Activated naive CD8-positive, alpha-beta T cell (primary cell): Measurements from ENCODE around the gene PUSL1.
A peak's percentile ranks its signal among the peaks of the same experiment; 100 is the strongest.

ENCODE experiments used
- H3K27ac Mint-ChIP-seq: one replicate; pipeline ENCODE4 v1.8.0; 2021; ENCODE audit warnings: mixed read lengths
- H3K27me3 Mint-ChIP-seq: one replicate; pipeline ENCODE4 v1.8.0; 2021; ENCODE audit warnings: mixed read lengths
- H3K36me3 Mint-ChIP-seq: one replicate; pipeline ENCODE4 v1.8.0; 2021; ENCODE audit warnings: mixed read lengths
- H3K4me1 Mint-ChIP-seq: one replicate; pipeline ENCODE4 v1.8.0; 2021; ENCODE audit warnings: low read depth, mixed read lengths
- H3K4me3 Mint-ChIP-seq: one replicate; pipeline ENCODE4 v1.8.0; 2021; ENCODE audit warnings: mild to moderate bottlenecking, mixed read lengths
- H3K9me3 Mint-ChIP-seq: one replicate; pipeline ENCODE4 v1.8.0; 2021; ENCODE audit warnings: low read depth, mixed read lengths

PUSL1 gene

DNA sequence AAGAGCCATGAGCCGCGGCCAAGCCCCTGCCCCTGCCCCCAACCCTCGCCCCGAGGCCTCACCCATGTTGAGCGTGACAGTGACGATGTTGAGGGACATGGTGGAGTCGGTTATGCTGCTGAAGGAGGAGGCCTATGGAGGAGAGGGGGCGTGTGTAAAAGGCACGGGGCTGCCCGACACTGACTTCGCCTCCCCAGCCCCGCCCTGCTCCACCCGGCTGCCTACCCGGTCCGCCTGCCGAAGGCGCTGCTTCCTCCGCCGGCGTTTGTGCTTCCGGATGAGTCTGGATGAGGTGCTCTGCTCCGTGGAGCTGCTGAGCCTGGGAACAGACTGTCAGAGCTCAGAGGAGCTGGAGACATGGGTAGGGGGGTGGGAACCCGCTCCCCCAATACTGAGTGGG lies 31.8 kb downstream of the PUSL1 start:
- Mint-ChIP-seq H3K27me3 (no peaks in the 10 kb centered on the region), H3K36me3 (no peaks in the 10 kb centered on the region), H3K27ac (no peak overlapping the region), H3K9me3 (no peaks in the 10 kb centered on the region), H3K4me1 (peaks cover 2% of the 10 kb centered on the region), H3K4me3 (no peak overlapping the region)

DNA sequence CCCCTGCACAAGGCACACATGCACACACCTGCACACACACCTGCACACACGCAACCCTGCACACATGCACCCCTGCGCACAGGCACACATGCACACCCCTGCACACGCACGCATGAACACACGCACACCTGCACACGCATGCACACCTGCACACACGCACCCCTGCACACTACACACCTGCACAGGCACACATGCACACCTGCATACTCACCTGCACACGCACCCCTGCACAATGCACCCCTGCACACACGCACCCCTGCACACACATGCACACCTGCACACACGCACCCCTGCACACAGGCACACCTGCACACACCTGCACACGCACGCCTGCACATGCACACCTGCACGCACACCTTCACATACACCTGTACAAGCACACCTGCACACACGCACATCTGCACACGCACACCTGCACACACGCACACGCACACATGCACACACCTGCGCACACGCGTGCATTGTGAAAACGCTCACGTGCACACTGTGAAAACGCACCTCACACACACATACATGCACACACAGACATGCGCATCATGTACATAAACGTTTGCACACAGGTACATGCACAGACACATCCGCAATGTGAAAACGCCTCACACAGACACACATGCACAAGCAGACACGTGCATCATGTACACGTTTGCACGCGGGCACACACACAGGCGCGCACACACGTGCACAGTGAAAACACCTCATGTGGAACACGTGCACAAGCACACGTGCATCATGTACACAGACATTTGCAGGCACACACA lies 32.6 kb downstream of the PUSL1 start:
- no peaks in the 10 kb centered on the region for H3K27me3 Mint-ChIP-seq
- H3K9me3 Mint-ChIP-seq, result no peaks in the 10 kb centered on the region
- no peak overlapping the region for H3K4me3 Mint-ChIP-seq
- no peaks in the 10 kb centered on the region for H3K36me3 Mint-ChIP-seq
- no peak overlapping the region for H3K27ac Mint-ChIP-seq
- H3K4me1 Mint-ChIP-seq, result peaks cover 4% of the 10 kb centered on the region

DNA sequence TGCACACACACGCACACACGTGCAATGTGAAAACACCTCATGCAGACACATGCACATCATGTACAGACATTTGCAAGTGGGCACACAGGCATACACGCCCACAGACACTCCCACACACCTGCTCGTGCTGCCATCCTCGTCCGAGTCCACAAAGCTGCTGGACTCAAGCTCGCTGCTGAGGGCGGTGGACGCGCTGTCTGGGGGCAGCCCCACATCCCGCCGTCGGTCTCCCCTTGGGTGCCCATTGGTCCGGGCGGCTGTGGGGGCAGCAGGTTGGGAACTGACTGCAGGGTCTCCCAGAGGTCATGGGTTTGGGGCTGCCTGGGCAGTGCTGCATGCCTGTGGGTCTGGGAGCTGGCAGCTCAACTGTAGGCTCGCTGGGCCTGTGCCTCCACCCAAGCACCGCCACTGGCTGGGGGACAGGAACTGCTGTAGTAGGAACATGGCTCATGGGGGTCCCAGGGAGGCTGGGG lies 33.2 kb downstream of the PUSL1 start:
- Mint-ChIP-seq H3K27me3 (no peaks in the 10 kb centered on the region), H3K27ac (no peak overlapping the region), H3K4me3 (no peak overlapping the region), H3K9me3 (no peaks in the 10 kb centered on the region), H3K36me3 (no peaks in the 10 kb centered on the region), H3K4me1 (peaks cover 4% of the 10 kb centered on the region)

DNA sequence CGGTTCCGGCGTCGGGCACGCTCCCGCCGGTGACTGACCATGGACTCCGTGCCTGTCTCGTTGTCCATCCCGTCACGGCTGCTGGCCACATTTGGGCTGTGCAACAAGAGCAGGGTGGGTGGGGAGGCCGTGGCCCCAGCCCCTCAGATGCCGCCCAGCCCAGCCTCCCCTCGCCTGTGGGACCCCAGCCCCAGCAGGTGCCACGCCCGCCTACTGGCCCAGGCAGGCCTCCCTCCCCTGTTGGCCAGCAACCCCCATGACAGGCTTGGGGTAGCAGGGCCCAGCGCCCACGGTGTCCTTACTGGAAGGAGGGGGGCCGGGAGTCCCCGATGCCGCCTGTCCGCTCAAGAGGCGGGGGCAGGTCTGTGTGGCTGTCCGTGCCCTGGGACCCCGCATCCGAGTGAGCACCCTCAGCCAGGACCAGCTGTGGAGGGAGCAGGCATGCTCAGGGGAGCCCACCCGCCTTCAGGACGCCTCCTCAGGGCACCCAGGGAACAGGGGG lies 33.7 kb downstream of the PUSL1 start:
- H3K27me3 Mint-ChIP-seq, result no peaks in the 10 kb centered on the region
- no peaks in the 10 kb centered on the region for H3K9me3 Mint-ChIP-seq
- no peaks in the 10 kb centered on the region for H3K36me3 Mint-ChIP-seq
- H3K4me1 Mint-ChIP-seq, result peaks cover 8% of the 10 kb centered on the region
- H3K4me3 Mint-ChIP-seq, result no peak overlapping the region
- H3K27ac Mint-ChIP-seq, result no peak overlapping the region

DNA sequence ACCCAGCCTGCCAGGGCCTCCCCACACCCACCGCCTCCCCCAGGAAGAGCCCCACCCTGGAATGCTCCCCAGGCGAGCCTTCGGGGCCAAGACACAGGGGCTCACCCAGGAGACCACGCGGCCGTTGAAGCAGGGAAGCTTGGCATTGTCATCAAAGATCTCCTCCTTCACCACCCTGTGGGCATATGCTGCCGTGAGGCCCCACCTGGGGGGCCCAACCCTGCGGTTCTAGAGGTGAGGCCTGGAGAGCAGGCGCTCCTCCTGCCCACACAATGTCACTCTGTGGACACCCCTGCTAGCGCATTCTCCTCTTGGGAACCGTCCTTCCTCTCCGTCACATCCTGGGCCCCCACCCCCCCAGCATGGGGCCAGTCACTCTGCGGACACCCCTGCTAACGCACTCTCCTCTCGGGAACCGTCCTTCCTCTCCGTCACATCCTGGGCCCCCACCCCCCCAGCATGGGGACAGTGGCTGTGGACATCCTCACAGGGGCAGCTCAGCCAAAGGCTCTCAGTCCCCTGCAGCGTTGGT lies 34.3 kb downstream of the PUSL1 start:
- Mint-ChIP-seq H3K27ac (no peak overlapping the region), H3K4me3 (no peak overlapping the region), H3K27me3 (no peaks in the 10 kb centered on the region), H3K36me3 (no peaks in the 10 kb centered on the region), H3K9me3 (no peaks in the 10 kb centered on the region), H3K4me1 (peaks cover 12% of the 10 kb centered on the region)

DNA sequence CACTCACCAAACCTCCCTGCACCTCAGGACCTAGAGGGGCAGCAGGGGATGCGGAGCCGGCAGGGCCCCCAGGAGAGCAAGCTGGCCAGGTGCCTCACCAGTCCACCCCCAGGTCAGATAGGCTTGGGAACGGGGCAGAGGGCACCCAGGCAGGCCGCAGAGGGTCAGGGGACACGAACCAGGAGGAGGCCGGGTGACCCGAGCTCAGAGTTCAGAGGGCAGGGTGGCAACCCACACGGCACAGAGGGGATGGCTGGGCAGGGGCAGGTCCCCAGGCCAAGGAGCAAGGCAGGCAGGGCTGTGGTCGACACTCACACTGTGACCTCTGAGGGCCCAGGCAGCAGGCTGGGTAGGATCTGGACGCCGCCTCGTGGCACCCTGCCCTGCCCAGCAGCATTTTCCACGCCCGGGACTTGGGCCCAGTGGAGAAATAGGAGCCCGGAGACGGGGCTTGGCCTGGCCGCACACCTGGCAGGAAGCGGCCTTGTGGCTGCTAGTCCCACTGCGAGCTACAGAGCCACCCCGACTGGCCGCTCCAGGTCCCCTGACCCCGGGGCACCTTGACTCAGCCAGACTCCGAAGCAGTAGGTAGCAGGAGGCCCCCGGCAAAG lies 35.5 kb downstream of the PUSL1 start:
- Mint-ChIP-seq H3K4me1 (peaks cover 12% of the 10 kb centered on the region), H3K4me3 (no peak overlapping the region), H3K9me3 (no peaks in the 10 kb centered on the region), H3K36me3 (no peaks in the 10 kb centered on the region), H3K27ac (no peak overlapping the region), H3K27me3 (no peaks in the 10 kb centered on the region)

- Mint-ChIP-seq H3K4me3 (no peak overlapping the region), H3K36me3 (no peaks in the 10 kb centered on the region), H3K4me1 (peaks cover 12% of the 10 kb centered on the region), H3K27ac (no peak overlapping the region), H3K9me3 (no peaks in the 10 kb centered on the region), H3K27me3 (no peaks in the 10 kb centered on the region)
Observed at GRCh38 chr1:1344655-1345361, 36.4 kb downstream of the PUSL1 start.

DNA sequence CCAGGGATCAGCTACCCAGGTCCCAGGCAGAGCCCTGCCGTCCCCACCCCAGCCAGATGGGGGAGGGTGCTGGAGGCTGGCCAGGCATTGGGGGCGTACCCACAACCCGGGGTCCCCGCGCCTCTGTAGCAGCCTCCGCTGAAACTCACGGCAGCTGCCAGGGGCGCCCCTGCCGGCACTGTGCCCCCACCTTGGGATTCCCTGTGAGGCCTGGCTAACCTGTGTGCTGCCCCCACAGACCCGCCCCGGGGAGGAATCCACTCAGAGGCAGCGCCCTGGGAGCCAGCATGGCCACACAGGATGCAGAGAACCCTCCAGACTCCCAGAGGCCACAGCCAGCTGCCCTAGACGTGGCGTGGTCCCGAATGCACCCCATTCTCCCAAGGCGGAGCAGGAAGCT lies 37.0 kb downstream of the PUSL1 start:
- Mint-ChIP-seq H3K9me3 (no peaks in the 10 kb centered on the region), H3K4me3 (no peak overlapping the region), H3K27me3 (no peaks in the 10 kb centered on the region), H3K36me3 (no peaks in the 10 kb centered on the region), H3K4me1 (peaks cover 12% of the 10 kb centered on the region), H3K27ac (no peak overlapping the region)

- Mint-ChIP-seq H3K36me3 (no peaks in the 10 kb centered on the region), H3K27me3 (no peaks in the 10 kb centered on the region), H3K4me1 (peaks cover 12% of the 10 kb centered on the region), H3K9me3 (no peaks in the 10 kb centered on the region), H3K27ac (no peak overlapping the region), H3K4me3 (no peak overlapping the region)
Observed at GRCh38 chr1:1345860-1346500, 37.6 kb downstream of the PUSL1 start.

- Mint-ChIP-seq H3K4me1 (peaks cover 10% of the 10 kb centered on the region), H3K4me3 (peak overlapping the region; percentile 79), H3K36me3 (no peaks in the 10 kb centered on the region), H3K27me3 (no peaks in the 10 kb centered on the region), H3K27ac (no peak overlapping the region), H3K9me3 (no peaks in the 10 kb centered on the region)
Observed at GRCh38 chr1:1346501-1346890, 38.1 kb downstream of the PUSL1 start.

GRCh38 chr1:1347026-1347595 lies 38.7 kb downstream of the PUSL1 start:
- H3K27me3 Mint-ChIP-seq, result no peaks in the 10 kb centered on the region
- no peaks in the 10 kb centered on the region for H3K36me3 Mint-ChIP-seq
- peak overlapping the region; percentile 79 for H3K4me3 Mint-ChIP-seq
- no peaks in the 10 kb centered on the region for H3K9me3 Mint-ChIP-seq
- H3K4me1 Mint-ChIP-seq, result peaks cover 10% of the 10 kb centered on the region
- H3K27ac Mint-ChIP-seq, result no peak overlapping the region

DNA sequence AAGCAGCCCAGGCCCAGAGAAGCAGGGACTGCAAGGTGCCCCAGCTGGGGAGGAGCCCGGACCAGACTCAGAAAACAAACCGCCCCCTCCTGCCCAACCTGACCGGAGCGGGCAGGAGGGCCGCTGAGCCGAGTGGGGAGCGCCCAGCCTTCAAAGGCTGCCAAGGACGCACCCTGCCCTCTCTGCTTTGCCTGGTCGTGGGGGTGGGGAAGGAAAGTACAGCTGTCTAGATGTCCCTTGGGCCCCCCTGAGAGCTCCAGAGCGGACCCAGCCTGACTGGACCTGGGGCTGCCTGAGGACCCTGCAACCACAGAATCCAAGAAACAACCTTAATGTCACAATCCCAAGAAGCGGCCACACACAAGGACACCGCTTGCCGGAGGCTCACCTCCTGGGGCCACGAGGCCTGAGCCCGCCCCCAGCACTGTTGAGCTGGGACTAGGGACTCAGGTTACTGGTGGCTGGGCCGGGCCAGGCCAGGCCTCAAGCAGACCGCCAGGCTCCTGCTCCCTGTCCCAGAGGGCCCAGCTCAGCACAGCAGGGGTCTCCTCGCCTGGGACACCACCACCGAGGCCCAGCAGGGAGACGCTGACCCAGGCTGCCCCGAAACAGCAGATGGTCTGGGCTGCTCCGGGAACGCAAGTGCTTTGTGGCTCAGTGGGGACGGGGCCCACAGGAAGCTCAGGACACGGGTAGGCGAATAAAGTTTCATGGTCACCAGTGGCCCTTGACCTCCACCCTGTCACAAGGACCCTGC lies 39.4 kb downstream of the PUSL1 start:
- H3K36me3 Mint-ChIP-seq, result no peaks in the 10 kb centered on the region
- H3K4me3 Mint-ChIP-seq, result peak overlapping the region; percentile 79
- peaks cover 2% of the 10 kb centered on the region for H3K27me3 Mint-ChIP-seq
- no peak overlapping the region for H3K27ac Mint-ChIP-seq
- peaks cover 16% of the 10 kb centered on the region for H3K4me1 Mint-ChIP-seq
- H3K9me3 Mint-ChIP-seq, result no peaks in the 10 kb centered on the region

DNA sequence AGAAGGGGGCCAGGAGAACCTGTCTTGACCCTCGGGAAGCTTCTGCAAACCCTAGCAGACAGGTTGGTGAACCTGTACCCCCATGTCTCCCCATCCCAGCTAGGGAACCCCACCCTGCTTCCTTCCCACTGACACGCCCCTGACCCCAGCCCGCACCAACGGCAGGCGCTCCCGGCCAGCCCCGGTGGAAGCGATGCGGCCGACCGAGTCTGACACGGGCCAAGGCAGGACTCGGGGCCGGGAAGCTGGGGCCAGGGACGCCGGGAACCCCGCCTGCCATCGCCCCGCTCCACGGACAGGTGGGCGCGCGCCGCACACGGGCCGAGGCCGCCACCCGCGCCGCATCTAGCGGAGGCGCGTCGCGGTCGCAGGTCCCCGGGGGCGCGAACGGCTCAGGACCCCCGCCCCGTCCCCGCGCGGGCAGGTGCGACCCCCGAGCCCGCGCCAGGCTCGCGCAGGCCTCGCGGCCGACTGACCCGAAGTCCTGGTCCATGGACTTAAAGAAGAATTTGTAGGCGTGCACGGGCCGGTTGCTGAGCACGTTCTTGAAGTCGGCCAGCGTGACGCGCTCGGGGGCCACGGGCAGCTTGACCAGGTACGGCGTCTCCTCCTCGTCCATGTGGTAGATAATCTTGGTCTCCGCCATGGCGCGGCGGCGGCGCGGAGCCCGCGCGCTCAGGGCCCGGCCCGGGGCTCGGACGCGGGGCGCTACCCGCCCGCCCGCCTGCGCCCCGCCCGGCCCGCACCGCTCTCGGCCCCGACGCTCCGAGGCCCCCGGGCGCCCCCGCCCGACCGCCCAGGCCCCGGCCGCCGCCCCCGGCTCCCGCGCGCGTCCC lies 40.2 kb downstream of the PUSL1 start:
- H3K27ac Mint-ChIP-seq, result no peak overlapping the region
- no peaks in the 10 kb centered on the region for H3K9me3 Mint-ChIP-seq
- H3K4me3 Mint-ChIP-seq, result peak overlapping the region; percentile 79
- H3K27me3 Mint-ChIP-seq, result peaks cover 2% of the 10 kb centered on the region
- peaks cover 17% of the 10 kb centered on the region for H3K4me1 Mint-ChIP-seq
- no peaks in the 10 kb centered on the region for H3K36me3 Mint-ChIP-seq
